HepG2 (cell line): ENCODE measurements around the gene FLAD1. TPM values are rescaled to one million over a fixed set of nuclear protein-coding genes. Genes with fewer than 3 reads are reported as not detected.

Experiments
- CHD4 ChIP-seq: fragments of 200-600 bp; sonication (generic); IDR thresholded peaks from 2 replicates; pipeline ENCODE4 v1.7.0; 2017; ENCODE audit warnings: mild to moderate bottlenecking, low read length, borderline replicate concordance
- DPF2 ChIP-seq: sonication (generic); formaldehyde crosslinking; IDR thresholded peaks from 2 replicates; pipeline ENCODE4 v1.4.0; 2020; ENCODE audit warnings: mild to moderate bottlenecking, low read depth, missing genetic modification reagents, borderline replicate concordance
- ESRRA ChIP-seq: sonication (generic); formaldehyde crosslinking; IDR thresholded peaks from 2 replicates; pipeline ENCODE4 v1.5.1; 2020; ENCODE audit warnings: mild to moderate bottlenecking, low read depth, missing genetic modification reagents
- FOXC1 ChIP-seq: sonication (generic); formaldehyde crosslinking; IDR thresholded peaks from 2 replicates; pipeline ENCODE4 v1.8.0; 2022; ENCODE audit warnings: mild to moderate bottlenecking, missing genetic modification reagents, borderline replicate concordance
- GABPA ChIP-seq, 2 experiments: IDR thresholded peaks; 2 replicates each; pipeline ENCODE4 v1.6.1; 2011 to 2016; ENCODE audit warnings: low read depth in 2 of 2, low read length in 1 of 2, missing biosample characterization in 1 of 2, missing genetic modification characterization in 1 of 2
- HDAC1 ChIP-seq: sonication (generic); formaldehyde crosslinking; IDR thresholded peaks from 2 replicates; pipeline ENCODE4 v1.5.1; 2020; ENCODE audit warnings: mild to moderate bottlenecking, missing genetic modification reagents
- HMGA1 ChIP-seq: sonication (generic); formaldehyde crosslinking; conservative IDR thresholded peaks from 2 replicates; pipeline ENCODE4 v1.4.0; 2020; ENCODE audit warnings: missing genetic modification reagents
- HNRNPL ChIP-seq: fragments of 200-400 bp; formaldehyde crosslinking; IDR thresholded peaks from 2 replicates; pipeline ENCODE4 v1.6.1; 2017; ENCODE audit warnings: mild to moderate bottlenecking, low read depth, low read length
- JDP2 ChIP-seq: sonication (generic); formaldehyde crosslinking; IDR thresholded peaks from 2 replicates; pipeline ENCODE4 v1.8.1; 2022; ENCODE audit warnings: missing genetic modification reagents, borderline replicate concordance
- MAFF ChIP-seq: IDR thresholded peaks from 2 replicates; pipeline ENCODE4 v1.6.1; 2011; ENCODE audit warnings: low read depth, low read length, improper control_type of control experiment
- MAFK ChIP-seq, 2 experiments: IDR thresholded peaks in 1 of 2; conservative IDR thresholded peaks in 1 of 2; 2 replicates each; pipeline ENCODE4 v1.6.1; 2011; ENCODE audit warnings: improper control_type of control experiment in 2 of 2, low read length in 2 of 2
- MTERF4 ChIP-seq: sonication (generic); formaldehyde crosslinking; IDR thresholded peaks from 2 replicates; pipeline ENCODE4 v1.8.0; 2023; ENCODE audit warnings: mild to moderate bottlenecking, missing genetic modification reagents
- MYC ChIP-seq: sonication (generic); formaldehyde crosslinking; IDR thresholded peaks from 2 replicates; pipeline ENCODE4 v1.9.0; 2021; ENCODE audit warnings: missing genetic modification reagents, borderline replicate concordance
- NFYB ChIP-seq: sonication (generic); formaldehyde crosslinking; IDR thresholded peaks from 2 replicates; pipeline ENCODE4 v1.4.0; 2020; ENCODE audit warnings: missing genetic modification reagents
- RBM39 ChIP-seq: fragments of 200-400 bp; formaldehyde crosslinking; IDR thresholded peaks from one replicate; pipeline ENCODE4 v1.6.1; 2018; ENCODE audit warnings: antibody characterized with exemption, mild to moderate bottlenecking, low read depth, low read length; ENCODE audit not compliant: poor library complexity, severe bottlenecking
- SIX4 ChIP-seq: sonication (generic); formaldehyde crosslinking; IDR thresholded peaks from 2 replicates; pipeline ENCODE4 v1.4.0; 2020; ENCODE audit warnings: missing genetic modification reagents
- STAT5B ChIP-seq: sonication (generic); formaldehyde crosslinking; IDR thresholded peaks from 2 replicates; pipeline ENCODE4 v1.4.0; 2020; ENCODE audit warnings: missing genetic modification reagents
- TCF12 ChIP-seq, 2 experiments: fragments of 450-650 bp in 1 of 2; sonication (generic) in 1 of 2; formaldehyde crosslinking in 1 of 2; IDR thresholded peaks; 2 replicates each; pipeline versions ENCODE4 v1.6.1 to v1.8.0; 2017 to 2022; ENCODE audit warnings: antibody characterized with exemption in 1 of 2, mild to moderate bottlenecking in 1 of 2, missing genetic modification reagents in 1 of 2, moderate library complexity in 1 of 2
- THRA ChIP-seq: sonication (generic); formaldehyde crosslinking; IDR thresholded peaks from 2 replicates; pipeline ENCODE4 v1.4.0; 2020; ENCODE audit warnings: missing genetic modification reagents, borderline replicate concordance
- ZBTB21 ChIP-seq: sonication (generic); formaldehyde crosslinking; IDR thresholded peaks from 2 replicates; pipeline ENCODE4 v1.4.0; 2020; ENCODE audit warnings: missing genetic modification reagents
- ZKSCAN1 ChIP-seq: fragments of 150-350 bp; IDR thresholded peaks from 2 replicates; pipeline ENCODE4 v1.6.1; 2014; ENCODE audit warnings: low read length
- ZNF335 ChIP-seq: sonication (generic); formaldehyde crosslinking; IDR thresholded peaks from 2 replicates; pipeline ENCODE4 v1.4.0; 2020; ENCODE audit warnings: missing genetic modification reagents
- ZNF550 ChIP-seq: sonication (generic); formaldehyde crosslinking; IDR thresholded peaks from 2 replicates; pipeline ENCODE4 v1.4.0; 2020; ENCODE audit warnings: mild to moderate bottlenecking, missing genetic modification reagents, borderline replicate concordance
- ZNF605 ChIP-seq: sonication (generic); formaldehyde crosslinking; IDR thresholded peaks from 2 replicates; pipeline ENCODE4 v1.8.0; 2022; ENCODE audit warnings: mild to moderate bottlenecking, missing genetic modification reagents
- ZNF737 ChIP-seq: sonication (generic); formaldehyde crosslinking; IDR thresholded peaks from 2 replicates; pipeline ENCODE4 v1.5.0; 2020; ENCODE audit warnings: missing genetic modification reagents, mild to moderate bottlenecking, borderline replicate concordance
- polyA plus RNA-seq, 8 experiments: library from polyadenylated mRNA; depleted of rRNA in 3 of 8; stranded (reverse) in 7 of 8; unstranded in 1 of 8; fragments of >200 nt; fragmentation: Illumina TruSeq in 4 of 8; extraction: Trizol in 4 of 8; gene quantifications; 2 replicates each; pipeline versions ENCODE4 v1.2.1 to v1.2.3, GENCODE V29; 2011 to 2016; ENCODE audit warnings: low read depth in 4 of 8, missing spikeins in 1 of 8, mixed read lengths in 1 of 8; ENCODE audit not compliant: insufficient read depth in 1 of 8
- total RNA-seq, 5 experiments: library from RNA; depleted of rRNA; stranded (reverse); fragments of >200 nt; fragmentation: Illumina TruSeq; extraction: Trizol; gene quantifications; 2 replicates each; pipeline ENCODE4 v1.2.3, GENCODE V29; 2016; ENCODE audit warnings: low read depth in 1 of 5
- TF ChIP-seq, protein P1 (sequence below): sonication (generic); formaldehyde crosslinking; IDR thresholded peaks from 2 replicates; pipeline ENCODE4 v1.4.0; 2020; ENCODE audit warnings: missing genetic modification reagents

FLAD1 gene
- total and polyA plus RNA-seq, 2 of the 13 experiments (the other 11 are each of a cell fraction or from before 2014, with no cell fraction given) = 25.9 to 32.8 TPM

- TF ChIP-seq MTERF4 (CRISPR knock-in tag) (no peak), ZNF605 (CRISPR knock-in tag) (no peak), TCF12 (IDR thresholded peaks at IDR 0.05) (no peak), TCF12 (CRISPR knock-in tag; IDR thresholded peaks at IDR 0.05) (no peak; the same call in 1 of the 2 replicates), SIX4 (CRISPR knock-in tag) (no peak), HMGA1 (CRISPR knock-in tag) (no peak), RBM39 (peak; percentile 82), NFYB (CRISPR knock-in tag) (peak; percentile 31; the same call in 1 of the 2 replicates), HDAC1 (CRISPR knock-in tag) (no peak; the same call in none of the 2 replicates), STAT5B (CRISPR knock-in tag) (peak; percentile 9; the same call in 1 of the 2 replicates), THRA (CRISPR knock-in tag) (peak; percentile 99), MYC (peak; percentile 87; the same call in 1 of the 2 replicates), FOXC1 (CRISPR knock-in tag) (0 out of 2 replicates have a peak, but pooled peaks have one; percentile 42), ZNF550 (CRISPR knock-in tag) (no peak), JDP2 (CRISPR knock-in tag) (no peak), DPF2 (0 out of 2 replicates have a peak, but pooled peaks have one; percentile 33), ZNF737 (CRISPR knock-in tag) (no peak), MAFK (conservative IDR thresholded peaks at IDR 0.05 in 1 of 2, IDR thresholded peaks at IDR 0.05 in 1 of 2; ENCODE audit: low read length in 2 of 2) (no peak), HNRNPL (peak; percentile 91), ZBTB21 (CRISPR knock-in tag) (no peak), ESRRA (CRISPR knock-in tag) (peak; percentile 42; the same call in 1 of the 2 replicates), ZNF335 (no peak), CHD4 (0 out of 2 replicates have a peak, but pooled peaks have one; percentile 18), MAFF (no peak), GABPA (IDR thresholded peaks at IDR 0.05; ENCODE audit: low read depth, low read length) (peak; percentile 17; the same call in 1 of the 2 replicates), GABPA (CRISPR knock-in tag; IDR thresholded peaks at IDR 0.05; ENCODE audit: low read depth) (peak; percentile 66), ZKSCAN1 (no peak)
- TF ChIP-seq, protein P1, sequence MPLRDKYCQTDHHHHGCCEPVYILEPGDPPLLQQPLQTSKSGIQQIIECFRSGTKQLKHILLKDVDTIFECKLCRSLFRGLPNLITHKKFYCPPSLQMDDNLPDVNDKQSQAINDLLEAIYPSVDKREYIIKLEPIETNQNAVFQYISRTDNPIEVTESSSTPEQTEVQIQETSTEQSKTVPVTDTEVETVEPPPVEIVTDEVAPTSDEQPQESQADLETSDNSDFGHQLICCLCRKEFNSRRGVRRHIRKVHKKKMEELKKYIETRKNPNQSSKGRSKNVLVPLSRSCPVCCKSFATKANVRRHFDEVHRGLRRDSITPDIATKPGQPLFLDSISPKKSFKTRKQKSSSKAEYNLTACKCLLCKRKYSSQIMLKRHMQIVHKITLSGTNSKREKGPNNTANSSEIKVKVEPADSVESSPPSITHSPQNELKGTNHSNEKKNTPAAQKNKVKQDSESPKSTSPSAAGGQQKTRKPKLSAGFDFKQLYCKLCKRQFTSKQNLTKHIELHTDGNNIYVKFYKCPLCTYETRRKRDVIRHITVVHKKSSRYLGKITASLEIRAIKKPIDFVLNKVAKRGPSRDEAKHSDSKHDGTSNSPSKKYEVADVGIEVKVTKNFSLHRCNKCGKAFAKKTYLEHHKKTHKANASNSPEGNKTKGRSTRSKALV (CRISPR knock-in tag) = peak; percentile 73; the same call in 1 of the 2 replicates
These were observed 17.7 kb downstream of the FLAD1 start (continued) for GRCh38 chr1:155000726-155001424.
